HL-60 (cell line): ENCODE data around the gene ATIC.

Experiments used
- DNase-seq, 2 experiments: peaks; one replicate each; pipeline ENCODE4 v3.0.0-alpha.2; 2010 to 2020; ENCODE audit warnings: low read depth in 1 of 2, low spot score in 1 of 2
- H3K27ac ChIP-seq: fragments of 250-450 bp; sonication (Bioruptor Pico); replicated peaks from 2 replicates; pipeline ENCODE4 v1.5.1; 2020; ENCODE audit warnings: mild to moderate bottlenecking, moderate library complexity
- H3K27me3 ChIP-seq: fragments of 250-450 bp; sonication (Bioruptor Pico); 2 replicates; pipeline ENCODE4 v1.5.1; 2021; ENCODE audit warnings: mild to moderate bottlenecking, moderate library complexity; ENCODE audit not compliant: insufficient read depth, poor library complexity, severe bottlenecking
- H3K4me3 ChIP-seq: replicated peaks from 2 replicates; pipeline ENCODE4 v1.5.1; 2011; ENCODE audit warnings: mild to moderate bottlenecking, control low read depth, low read length; ENCODE audit not compliant: insufficient read depth
- GABPA ChIP-seq: IDR thresholded peaks from 2 replicates; pipeline ENCODE4 v1.6.1; 2012; ENCODE audit warnings: low read depth
- POLR2AphosphoS5 ChIP-seq: IDR thresholded peaks from 2 replicates; pipeline ENCODE4 v1.6.1; 2012; ENCODE audit warnings: low read depth
- TF ChIP-seq, protein P1 (sequence below): IDR thresholded peaks from 2 replicates; pipeline ENCODE4 v1.6.1; 2012; ENCODE audit warnings: low read depth; ENCODE audit not compliant: insufficient replicate concordance
- TF ChIP-seq, protein P2 (sequence below): IDR thresholded peaks from one replicate; pipeline ENCODE4 v1.5.1; 2011; ENCODE audit warnings: low read length, control low read depth, inconsistent platforms; ENCODE audit not compliant: insufficient read depth

Gene ATIC

DNA sequence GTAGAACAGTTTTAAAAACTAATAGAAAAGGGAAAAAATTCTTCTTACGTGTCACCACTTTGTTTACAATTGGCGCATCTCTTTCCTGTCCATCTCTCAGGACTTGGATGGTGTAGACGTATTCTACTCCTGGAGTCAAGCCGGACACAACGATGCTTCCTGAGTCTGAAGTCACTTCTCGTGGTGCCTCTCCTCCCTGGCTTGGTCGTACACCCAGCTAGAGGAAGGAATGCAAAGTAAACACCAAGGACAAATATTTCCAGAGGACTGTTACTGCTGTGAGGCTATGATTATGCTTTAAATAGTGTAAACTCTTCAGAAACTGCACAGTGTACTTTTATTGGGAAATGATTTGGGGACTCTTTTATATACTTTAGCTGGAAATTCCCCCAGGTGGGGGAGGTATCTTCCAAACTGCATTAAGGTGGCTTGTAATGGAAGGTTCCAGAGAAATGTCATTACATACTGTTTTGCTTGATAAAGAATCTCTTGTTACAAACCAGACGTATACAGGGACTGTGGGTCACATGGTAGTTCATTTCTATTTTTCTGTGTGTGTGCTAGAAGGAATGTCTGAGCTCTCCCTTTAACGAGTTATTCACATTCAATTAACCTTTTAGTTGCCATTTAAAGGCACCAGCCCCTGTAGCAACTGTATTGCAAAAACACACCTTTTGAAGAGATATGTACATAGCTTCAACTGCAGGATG is 85.9 kb downstream of the ATIC start:
- Histone ChIP-seq H3K27ac (no peak overlapping the region), H3K4me3 (no peak overlapping the region), H3K27me3 (no peaks in the 10 kb centered on the region)
- TF ChIP-seq, protein P1, sequence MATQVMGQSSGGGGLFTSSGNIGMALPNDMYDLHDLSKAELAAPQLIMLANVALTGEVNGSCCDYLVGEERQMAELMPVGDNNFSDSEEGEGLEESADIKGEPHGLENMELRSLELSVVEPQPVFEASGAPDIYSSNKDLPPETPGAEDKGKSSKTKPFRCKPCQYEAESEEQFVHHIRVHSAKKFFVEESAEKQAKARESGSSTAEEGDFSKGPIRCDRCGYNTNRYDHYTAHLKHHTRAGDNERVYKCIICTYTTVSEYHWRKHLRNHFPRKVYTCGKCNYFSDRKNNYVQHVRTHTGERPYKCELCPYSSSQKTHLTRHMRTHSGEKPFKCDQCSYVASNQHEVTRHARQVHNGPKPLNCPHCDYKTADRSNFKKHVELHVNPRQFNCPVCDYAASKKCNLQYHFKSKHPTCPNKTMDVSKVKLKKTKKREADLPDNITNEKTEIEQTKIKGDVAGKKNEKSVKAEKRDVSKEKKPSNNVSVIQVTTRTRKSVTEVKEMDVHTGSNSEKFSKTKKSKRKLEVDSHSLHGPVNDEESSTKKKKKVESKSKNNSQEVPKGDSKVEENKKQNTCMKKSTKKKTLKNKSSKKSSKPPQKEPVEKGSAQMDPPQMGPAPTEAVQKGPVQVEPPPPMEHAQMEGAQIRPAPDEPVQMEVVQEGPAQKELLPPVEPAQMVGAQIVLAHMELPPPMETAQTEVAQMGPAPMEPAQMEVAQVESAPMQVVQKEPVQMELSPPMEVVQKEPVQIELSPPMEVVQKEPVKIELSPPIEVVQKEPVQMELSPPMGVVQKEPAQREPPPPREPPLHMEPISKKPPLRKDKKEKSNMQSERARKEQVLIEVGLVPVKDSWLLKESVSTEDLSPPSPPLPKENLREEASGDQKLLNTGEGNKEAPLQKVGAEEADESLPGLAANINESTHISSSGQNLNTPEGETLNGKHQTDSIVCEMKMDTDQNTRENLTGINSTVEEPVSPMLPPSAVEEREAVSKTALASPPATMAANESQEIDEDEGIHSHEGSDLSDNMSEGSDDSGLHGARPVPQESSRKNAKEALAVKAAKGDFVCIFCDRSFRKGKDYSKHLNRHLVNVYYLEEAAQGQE, result no peak
- TF ChIP-seq, protein P2, sequence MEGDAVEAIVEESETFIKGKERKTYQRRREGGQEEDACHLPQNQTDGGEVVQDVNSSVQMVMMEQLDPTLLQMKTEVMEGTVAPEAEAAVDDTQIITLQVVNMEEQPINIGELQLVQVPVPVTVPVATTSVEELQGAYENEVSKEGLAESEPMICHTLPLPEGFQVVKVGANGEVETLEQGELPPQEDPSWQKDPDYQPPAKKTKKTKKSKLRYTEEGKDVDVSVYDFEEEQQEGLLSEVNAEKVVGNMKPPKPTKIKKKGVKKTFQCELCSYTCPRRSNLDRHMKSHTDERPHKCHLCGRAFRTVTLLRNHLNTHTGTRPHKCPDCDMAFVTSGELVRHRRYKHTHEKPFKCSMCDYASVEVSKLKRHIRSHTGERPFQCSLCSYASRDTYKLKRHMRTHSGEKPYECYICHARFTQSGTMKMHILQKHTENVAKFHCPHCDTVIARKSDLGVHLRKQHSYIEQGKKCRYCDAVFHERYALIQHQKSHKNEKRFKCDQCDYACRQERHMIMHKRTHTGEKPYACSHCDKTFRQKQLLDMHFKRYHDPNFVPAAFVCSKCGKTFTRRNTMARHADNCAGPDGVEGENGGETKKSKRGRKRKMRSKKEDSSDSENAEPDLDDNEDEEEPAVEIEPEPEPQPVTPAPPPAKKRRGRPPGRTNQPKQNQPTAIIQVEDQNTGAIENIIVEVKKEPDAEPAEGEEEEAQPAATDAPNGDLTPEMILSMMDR, result no peak
- TF ChIP-seq POLR2AphosphoS5, result no peak
- DNase-seq, result no peak

DNA sequence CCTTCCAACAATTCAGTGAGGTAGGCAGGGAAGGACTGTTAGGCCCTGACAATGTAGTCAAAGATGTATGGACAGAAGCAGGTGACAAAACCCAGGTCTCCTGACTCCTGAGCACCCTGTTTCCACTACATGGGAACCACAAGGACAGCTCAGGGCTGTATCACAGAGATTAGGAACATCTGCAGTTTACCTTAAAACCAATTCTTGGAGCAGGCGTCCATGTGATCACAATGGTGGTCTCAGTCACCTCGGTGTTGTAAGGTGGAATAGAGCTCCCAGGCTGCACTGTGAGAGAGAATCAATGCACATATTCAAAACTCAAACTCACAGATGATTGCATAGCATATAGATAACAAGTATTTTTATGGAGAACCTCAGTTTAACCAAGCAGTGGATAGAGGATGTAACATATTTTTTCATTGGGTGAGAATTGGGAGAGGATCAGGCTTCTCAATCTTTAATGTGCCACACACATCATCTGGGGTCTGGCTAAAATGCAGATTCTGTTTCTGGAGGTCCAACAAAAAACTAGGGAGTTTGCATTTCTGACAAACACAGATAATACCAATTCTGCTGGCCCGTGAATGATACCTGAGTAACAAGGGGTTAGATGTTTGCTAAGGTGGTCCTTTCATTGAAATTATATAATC is 87.3 kb downstream of the ATIC start:
- Histone ChIP-seq H3K27me3 (no peaks in the 10 kb centered on the region), H3K27ac (no peak overlapping the region), H3K4me3 (no peak overlapping the region)
- DNase-seq, result no peak
- no peak for TF ChIP-seq GABPA
- TF ChIP-seq, protein P1, result no peak
